ENCODE results near the gene FZD2.

The FZD2 gene

DNA sequence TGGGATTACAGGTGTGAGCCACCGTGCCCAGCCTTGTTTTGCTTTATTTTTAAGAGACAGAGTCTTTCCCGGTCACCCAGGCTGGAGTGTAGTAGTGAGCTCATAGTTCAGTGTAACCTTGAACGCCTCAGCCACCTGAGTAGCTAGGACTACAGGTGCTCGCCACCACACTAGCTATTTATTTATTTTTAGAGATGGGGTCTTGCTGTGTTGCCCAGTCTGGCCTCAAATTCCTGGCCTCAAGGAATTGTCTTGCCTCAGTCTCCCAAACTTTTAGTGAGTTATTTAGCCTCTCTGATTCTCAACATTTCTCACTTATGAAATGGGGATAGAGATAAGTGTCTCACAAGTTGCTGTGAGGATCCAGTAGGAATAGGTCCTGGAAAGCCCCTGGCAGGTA, 21.7 kb downstream of the FZD2 start:
- no peak overlapping the region for H3K4me2 ChIP-seq (ENCODE audit: low read depth, low read length, poor library complexity, severe bottlenecking)
- TF ChIP-seq EZH2phosphoT487 (conservative IDR thresholded peaks at IDR 0.05; ENCODE audit: low read length) (no peak), CTCF (IDR thresholded peaks at IDR 0.05; ENCODE audit: insufficient read depth, low read length, poor library complexity, severe bottlenecking) (no peak)

GRCh38 chr17:44581868-44582267, 24.6 kb downstream of the FZD2 start:
- Histone ChIP-seq H3K9me2 (replicated peaks; ENCODE audit: insufficient read depth, low read length) (no peaks in the 10 kb centered on the region), H3F3A (ENCODE audit: insufficient read depth) (no peaks in the 10 kb centered on the region), H2AFZ (ENCODE audit: low read depth, low read length, severe bottlenecking) (no peak overlapping the region), H3K4me2 (ENCODE audit: low read depth, low read length, poor library complexity, severe bottlenecking) (no peak overlapping the region), H4K20me1 (ENCODE audit: low read depth, low read length) (no peaks in the 10 kb centered on the region), H3K27ac (ENCODE audit: low read depth, low read length) (no peak overlapping the region), H3K27me3 (ENCODE audit: low read length) (no peaks in the 10 kb centered on the region), H3K79me2 (ENCODE audit: insufficient read depth, low read length) (no peaks in the 10 kb centered on the region), H3K4me3 (ENCODE audit: insufficient read depth, low read length, poor library complexity, severe bottlenecking) (no peak overlapping the region), H3K36me3 (ENCODE audit: low read length) (no peaks in the 10 kb centered on the region), H3K9me3 (ENCODE audit: insufficient read depth, low read length) (no peaks in the 10 kb centered on the region), H3K9ac (ENCODE audit: low read length) (no peak overlapping the region)
- TF ChIP-seq EZH2phosphoT487 (conservative IDR thresholded peaks at IDR 0.05; ENCODE audit: low read length) (no peak), CTCF (IDR thresholded peaks at IDR 0.05; ENCODE audit: insufficient read depth, low read length, poor library complexity, severe bottlenecking) (peak; percentile 10)

More for the DNA sequence above, 21.7 kb downstream of the FZD2 start:
- Histone ChIP-seq H3K36me3 (ENCODE audit: low read length) (no peaks in the 10 kb centered on the region), H3K9me2 (replicated peaks; ENCODE audit: insufficient read depth, low read length) (no peaks in the 10 kb centered on the region), H4K20me1 (ENCODE audit: low read depth, low read length) (no peaks in the 10 kb centered on the region), H3K27me3 (ENCODE audit: low read length) (no peaks in the 10 kb centered on the region), H3K79me2 (ENCODE audit: insufficient read depth, low read length) (no peaks in the 10 kb centered on the region), H3F3A (ENCODE audit: insufficient read depth) (no peaks in the 10 kb centered on the region), H3K27ac (ENCODE audit: low read depth, low read length) (no peak overlapping the region), H2AFZ (ENCODE audit: low read depth, low read length, severe bottlenecking) (no peak overlapping the region), H3K9me3 (ENCODE audit: insufficient read depth, low read length) (no peaks in the 10 kb centered on the region), H3K4me3 (ENCODE audit: insufficient read depth, low read length, poor library complexity, severe bottlenecking) (no peak overlapping the region), H3K9ac (ENCODE audit: low read length) (no peak overlapping the region)

DNA sequence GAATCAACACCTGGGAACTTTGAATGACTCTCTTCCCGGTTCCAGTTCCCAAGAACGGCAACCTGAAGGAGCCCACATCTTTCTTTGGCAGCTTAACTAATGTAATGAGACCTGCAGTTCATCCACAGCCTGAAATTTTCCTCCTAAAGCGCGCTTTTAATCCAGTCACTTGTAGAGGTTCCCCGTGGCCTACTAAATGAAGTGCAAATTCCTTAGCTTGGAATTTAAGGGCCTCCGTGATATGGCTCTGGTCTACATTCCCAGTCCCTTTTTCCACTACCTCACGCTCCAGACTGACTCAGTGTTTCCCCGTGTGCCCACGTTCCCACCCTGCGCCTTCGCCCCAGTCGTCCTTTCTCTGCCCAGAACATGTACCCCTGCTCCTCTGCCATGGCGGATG, 27.2 kb downstream of the FZD2 start:
- no peaks in the 10 kb centered on the region for H3K9me3 ChIP-seq (ENCODE audit: insufficient read depth, low read length)
- H2AFZ ChIP-seq (ENCODE audit: low read depth, low read length, severe bottlenecking): no peak overlapping the region
- H3K9ac ChIP-seq (ENCODE audit: low read length): no peak overlapping the region
- H3K4me2 ChIP-seq (ENCODE audit: low read depth, low read length, poor library complexity, severe bottlenecking): no peak overlapping the region
- TF ChIP-seq CTCF (IDR thresholded peaks at IDR 0.05; ENCODE audit: insufficient read depth, low read length, poor library complexity, severe bottlenecking): no peak
- no peak for TF ChIP-seq EZH2phosphoT487 (conservative IDR thresholded peaks at IDR 0.05; ENCODE audit: low read length)
- H3K4me3 ChIP-seq (ENCODE audit: insufficient read depth, low read length, poor library complexity, severe bottlenecking): no peak overlapping the region
- H3F3A ChIP-seq (ENCODE audit: insufficient read depth): no peaks in the 10 kb centered on the region
- H3K27me3 ChIP-seq (ENCODE audit: low read length): peaks cover 3% of the 10 kb centered on the region; the same call in 1 of the 2 replicates
- no peaks in the 10 kb centered on the region for H3K79me2 ChIP-seq (ENCODE audit: insufficient read depth, low read length)
- no peaks in the 10 kb centered on the region for H3K9me2 ChIP-seq (replicated peaks; ENCODE audit: insufficient read depth, low read length)
- no peaks in the 10 kb centered on the region for H3K36me3 ChIP-seq (ENCODE audit: low read length)
- H4K20me1 ChIP-seq (ENCODE audit: low read depth, low read length): no peaks in the 10 kb centered on the region
- H3K27ac ChIP-seq (ENCODE audit: low read depth, low read length): no peak overlapping the region

Measured in SU-DHL-6 (cell line).